Left lung (tissue), 10 donors: ENCODE measurements around the gene CSRNP3. TPM values are rescaled to one million over a fixed set of nuclear protein-coding genes. Genes with fewer than 3 reads are reported as not detected.

ENCODE experiments used
- ATAC-seq: fragments of 200-7000 bp; cut with Tn5 transposase; one replicate; pipeline ENCODE4 v1.9.1; 2020; ENCODE audit warnings: moderate library complexity
- DNase-seq, 4 donors: peaks; one replicate each; pipeline ENCODE4 v3.0.0-alpha.2; 2013 to 2020
- H3K27ac ChIP-seq, 2 donors: fragments of 200-600 bp; sonication (generic) in 1 of 2; one replicate each; pipeline versions ENCODE4 v1.5.0 to v1.8.0; 2020 to 2021
- H3K27me3 ChIP-seq, 2 donors: fragments of 200-600 bp; sonication (generic) in 1 of 2; one replicate each; pipeline versions ENCODE4 v1.5.0 to v1.8.0; 2020 to 2021
- H3K36me3 ChIP-seq, 2 donors: fragments of 200-600 bp; sonication (generic) in 1 of 2; one replicate each; pipeline versions ENCODE4 v1.5.0 to v1.8.0; 2020 to 2021
- H3K4me1 ChIP-seq, 2 donors: fragments of 200-600 bp; one replicate each; pipeline ENCODE4 v1.8.0; 2021
- H3K4me3 ChIP-seq, 2 donors: fragments of 200-600 bp; sonication (generic) in 1 of 2; one replicate each; pipeline versions ENCODE4 v1.5.0 to v1.8.0; 2020 to 2021; ENCODE audit warnings: mild to moderate bottlenecking in 1 of 2
- H3K9me3 ChIP-seq, 2 donors: fragments of 200-600 bp; sonication (generic) in 1 of 2; one replicate each; pipeline versions ENCODE4 v1.5.0 to v1.8.0; 2020 to 2021
- CTCF ChIP-seq, 2 donors: fragments of 200-600 bp; sonication (generic) in 1 of 2; IDR thresholded peaks; one replicate each; pipeline versions ENCODE4 v1.5.0 to v1.8.0; 2021; ENCODE audit warnings: antibody characterized with exemption in 2 of 2
- intact Hi-C, 2 donors: fragments of 100-400 bp; cut with DNase I; formaldehyde crosslinking; loops; one replicate each; pipeline versions ENCODE4 v1.11.2 to v1.14.2; 2022
- polyA plus RNA-seq, 6 donors: library from polyadenylated mRNA; unstranded; fragments of 120-200 nt; gene quantifications; one replicate each; pipeline ENCODE4 v1.2.1, GENCODE V29; 2013; ENCODE audit not compliant: insufficient read length in 6 of 6
- total RNA-seq, 2 donors: library from RNA; stranded (reverse); fragmentation: NEBNext Ultra II Directional; extraction: Animal tissue kit (Norgen Biotek cat#: 25700); gene quantifications; one replicate each; pipeline ENCODE4 v1.2.1, GENCODE V29; 2021
- donor health status: DM: no; HTN: yes; CAD: no.
- donor health status: DM: no; HTN: no; CAD: no.

The CSRNP3 gene
- total and polyA plus RNA-seq, 8 donors = 1.5 to 11.4 (median 8.3) TPM

- H3K4me3 ChIP-seq = no peak overlapping the region
- DNase-seq = no peak
- H3K27me3 ChIP-seq = no peaks in the 10 kb centered on the region
- no peaks in the 10 kb centered on the region for H3K4me1 ChIP-seq
- ATAC-seq = no peak
- no peaks in the 10 kb centered on the region for H3K9me3 ChIP-seq
- H3K36me3 ChIP-seq = no peaks in the 10 kb centered on the region
- no peak overlapping the region for H3K27ac ChIP-seq
- intact Hi-C loops = no loop called here
- TF ChIP-seq CTCF (IDR thresholded peaks at IDR 0.05) = no peak
These were observed 29.6 kb downstream of the CSRNP3 start for GRCh38 chr2:165499131-165499530.

- intact Hi-C loops = no loop called here
- DNase-seq (no peak), ATAC-seq (no peak)
- H3K27me3 ChIP-seq = no peaks in the 10 kb centered on the region
- H3K4me1 ChIP-seq = no peaks in the 10 kb centered on the region
- no peaks in the 10 kb centered on the region for H3K36me3 ChIP-seq
- H3K4me3 ChIP-seq = no peak overlapping the region
- H3K27ac ChIP-seq = no peak overlapping the region
- TF ChIP-seq CTCF (IDR thresholded peaks at IDR 0.05) = no peak
- H3K9me3 ChIP-seq = no peaks in the 10 kb centered on the region
These were observed 30.5 kb downstream of the CSRNP3 start for GRCh38 chr2:165500001-165500400.

- Histone ChIP-seq H3K27ac (no peak overlapping the region), H3K27me3 (no peaks in the 10 kb centered on the region), H3K9me3 (no peaks in the 10 kb centered on the region), H3K4me1 (no peaks in the 10 kb centered on the region), H3K4me3 (no peak overlapping the region), H3K36me3 (no peaks in the 10 kb centered on the region)
- DNase-seq (no peak), ATAC-seq (no peak)
- intact Hi-C loops = no loop called here
- TF ChIP-seq CTCF (IDR thresholded peaks at IDR 0.05) = no peak
These were observed 31.3 kb downstream of the CSRNP3 start for GRCh38 chr2:165500816-165501215.

- no peak overlapping the region for H3K4me3 ChIP-seq
- H3K4me1 ChIP-seq = no peaks in the 10 kb centered on the region
- H3K27ac ChIP-seq = no peak overlapping the region
- DNase-seq (no peak), ATAC-seq (no peak)
- H3K36me3 ChIP-seq = no peaks in the 10 kb centered on the region
- H3K9me3 ChIP-seq = no peaks in the 10 kb centered on the region
- H3K27me3 ChIP-seq = no peaks in the 10 kb centered on the region
- TF ChIP-seq CTCF (IDR thresholded peaks at IDR 0.05) = no peak
- intact Hi-C loops = no loop called here
These were observed 36.0 kb downstream of the CSRNP3 start for GRCh38 chr2:165505514-165505913.

- H3K27me3 ChIP-seq = no peaks in the 10 kb centered on the region
- no peak overlapping the region for H3K4me3 ChIP-seq
- TF ChIP-seq CTCF (IDR thresholded peaks at IDR 0.05) = no peak
- ATAC-seq = no peak
- no peak overlapping the region for H3K27ac ChIP-seq
- H3K4me1 ChIP-seq = no peaks in the 10 kb centered on the region
- intact Hi-C loops = no loop called here
- H3K9me3 ChIP-seq = no peaks in the 10 kb centered on the region
- H3K36me3 ChIP-seq = no peaks in the 10 kb centered on the region
- no peak for DNase-seq
These were observed 39.4 kb downstream of the CSRNP3 start for GRCh38 chr2:165508927-165509326.
